Measurements from ENCODE around the gene SOX15. TPM values are rescaled to one million over a fixed set of nuclear protein-coding genes. Genes with fewer than 3 reads are reported as not detected.

The SOX15 gene
- total and polyA plus RNA-seq, 3 donors from 2014 or later = 2.6 to 4.0 (median 2.8) TPM

- TF ChIP-seq CTCF (IDR thresholded peaks at IDR 0.05) = no peak
- no peak for TF ChIP-seq POLR2A (IDR thresholded peaks at IDR 0.05)
- H3K27me3 ChIP-seq = no peaks in the 10 kb centered on the region
- no peaks in the 10 kb centered on the region for H3K36me3 ChIP-seq (ENCODE audit: low read depth, missing control alignments)
- H3K4me3 ChIP-seq = no peak overlapping the region
- WGBS, 2 donors = 82 to 88% methylated on average over 5 of the region's 5 CpGs
- intact Hi-C loops (cut with DNase I; ENCODE audit: low total_unique reads) = no loop called here
- no peak overlapping the region for H3K27ac ChIP-seq
- no peaks in the 10 kb centered on the region for H3K9me3 ChIP-seq
- DNase-seq = no peak
- peaks cover 5% of the 10 kb centered on the region for H3K4me1 ChIP-seq
Observed at GRCh38 chr17:7618608-7619007, 28.7 kb upstream of the SOX15 start.

GRCh38 chr17:7615265-7615747 is 25.4 kb upstream of the SOX15 start:
- no peak for TF ChIP-seq CTCF (IDR thresholded peaks at IDR 0.05)
- TF ChIP-seq POLR2A (IDR thresholded peaks at IDR 0.05) = no peak
- DNase-seq = no peak
- Histone ChIP-seq H3K36me3 (ENCODE audit: low read depth, missing control alignments) (no peaks in the 10 kb centered on the region), H3K27me3 (no peaks in the 10 kb centered on the region), H3K4me3 (peak overlapping the region; percentile 85 to 87), H3K4me1 (peaks cover 23% of the 10 kb centered on the region), H3K9me3 (no peaks in the 10 kb centered on the region), H3K27ac (peak overlapping the region; percentile 81 to 96)
- WGBS, 2 donors = 3% methylated on average over 25 to 28 of the region's 28 CpGs
- intact Hi-C loops (cut with DNase I; ENCODE audit: low total_unique reads) = no loop called here

DNA sequence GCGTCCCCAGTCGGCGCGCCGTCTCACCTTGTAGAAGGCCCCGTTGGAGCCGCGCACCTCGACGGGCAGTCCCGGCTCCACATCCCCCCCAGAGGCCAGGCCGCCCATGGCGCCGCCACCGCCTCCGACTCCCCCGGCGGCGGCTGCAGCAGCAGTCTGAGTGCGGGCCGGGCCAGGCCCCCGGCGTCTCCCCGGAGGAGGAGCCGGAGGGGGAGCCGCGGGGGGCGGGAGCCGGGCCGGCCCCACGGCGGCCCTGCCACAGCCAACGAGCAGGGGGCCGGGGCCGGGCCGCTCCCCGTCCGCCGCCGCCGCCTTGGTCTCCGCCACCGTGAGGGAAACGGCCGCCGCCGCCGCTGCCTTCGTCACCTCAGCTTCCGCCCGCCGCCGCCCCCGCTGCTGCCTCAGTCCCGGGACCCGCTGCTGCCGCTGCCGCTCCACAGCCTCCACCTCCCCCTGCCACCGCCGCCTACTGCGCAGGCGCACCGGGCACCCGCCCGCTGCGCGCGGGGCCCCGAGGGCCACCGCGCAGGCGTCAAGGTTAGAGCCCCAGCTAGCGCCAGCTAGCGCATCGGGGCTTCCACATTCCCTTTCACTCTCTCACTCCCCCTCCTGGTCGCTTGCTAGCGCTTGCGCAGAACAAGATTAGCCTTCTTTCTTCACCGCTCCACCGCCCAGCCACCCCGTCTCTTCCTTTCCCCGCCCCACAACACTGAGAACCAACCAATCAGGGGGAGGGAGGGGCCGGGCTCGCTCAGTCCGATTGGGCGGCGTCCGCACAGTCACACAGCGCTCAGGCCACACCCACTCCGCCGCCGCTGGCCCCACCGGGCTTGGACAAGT is 24.8 kb upstream of the SOX15 start, which contains the start of gene FXR2:
Gene FXR2, minus strand, starts transcription at position 473 of the 840 bp plus-strand sequence. Its CDS starts 365 bp downstream, at position 108.
- H3K9me3 ChIP-seq = no peaks in the 10 kb centered on the region
- peak within 1 kb of the TSS; percentile 85 to 87 for H3K4me3 ChIP-seq
- WGBS, 2 donors = 1% methylated on average over 33 to 42 of the region's 93 CpGs
- peak; percentile 36 for TF ChIP-seq POLR2A (IDR thresholded peaks at IDR 0.05)
- TF ChIP-seq CTCF (IDR thresholded peaks at IDR 0.05) = peak; percentile 38 to 70 (median 61)
- peaks cover 23% of the 10 kb centered on the region for H3K4me1 ChIP-seq
- H3K27ac ChIP-seq = peak within 1 kb of the TSS; percentile 81 to 96
- H3K27me3 ChIP-seq = no peaks in the 10 kb centered on the region
- intact Hi-C loops (cut with DNase I; ENCODE audit: low total_unique reads) = no loop called here
- H3K36me3 ChIP-seq (ENCODE audit: low read depth, missing control alignments) = no peaks in the 10 kb centered on the region
- DNase-seq = peak; percentile 100

DNA sequence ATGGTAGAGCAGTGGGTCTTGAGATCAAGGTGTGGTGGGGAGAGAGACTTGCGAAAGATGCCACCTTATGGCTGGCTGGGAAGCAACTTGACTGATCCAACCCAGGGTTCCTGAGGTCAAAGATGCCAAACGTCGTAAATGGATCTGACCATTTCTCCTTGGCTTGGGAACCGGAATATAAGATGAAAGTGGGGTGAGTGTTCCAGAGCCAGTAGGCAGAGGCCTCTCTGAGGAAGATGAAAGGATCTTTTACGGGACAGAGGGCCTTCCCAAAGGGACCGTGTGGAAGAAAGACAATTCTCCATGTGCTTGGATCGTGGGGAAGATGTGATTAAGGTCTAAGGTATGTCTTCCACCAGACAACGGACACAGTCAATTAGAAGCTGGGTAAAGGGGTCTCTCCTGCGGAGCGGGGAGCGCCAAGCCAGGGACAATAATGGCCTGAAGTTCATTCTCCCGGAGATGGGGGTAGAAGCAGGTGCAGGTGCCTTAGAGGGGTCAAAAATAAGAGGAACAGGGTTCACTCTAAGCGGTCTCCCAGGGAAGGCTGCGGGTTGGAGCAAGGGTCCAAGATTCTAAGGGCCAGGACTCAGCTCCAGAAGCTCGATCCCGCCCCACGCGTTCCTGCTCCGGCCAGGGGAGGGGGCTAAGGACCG is 24.0 kb upstream of the SOX15 start:
- no peak for DNase-seq
- Histone ChIP-seq H3K27ac (peak overlapping the region; percentile 81 to 96), H3K9me3 (no peaks in the 10 kb centered on the region), H3K4me1 (peaks cover 23% of the 10 kb centered on the region), H3K36me3 (ENCODE audit: low read depth, missing control alignments) (no peaks in the 10 kb centered on the region), H3K4me3 (peak overlapping the region; percentile 85 to 87), H3K27me3 (no peaks in the 10 kb centered on the region)
- WGBS, 2 donors = 3 to 5% methylated on average over 19 to 20 of the region's 20 CpGs
- TF ChIP-seq POLR2A (IDR thresholded peaks at IDR 0.05) (no peak), CTCF (IDR thresholded peaks at IDR 0.05) (no peak)
- intact Hi-C loops (cut with DNase I; ENCODE audit: low total_unique reads) = no loop called here

Measured in testis (tissue), 3 donors.